ENCODE results near the gene NTRK3. TPM values are rescaled to one million over a fixed set of nuclear protein-coding genes. Genes with fewer than 3 reads are reported as not detected.

The NTRK3 gene
- total RNA-seq, 2 donors from 2014 or later = 4.2 to 7.2 TPM

GRCh38 chr15:87916208-87916607, 340.3 kb downstream of the NTRK3 start:
- Histone ChIP-seq H3K36me3 (no peaks in the 10 kb centered on the region), H3K27ac (no peak overlapping the region), H3K4me1 (replicated peaks) (no peaks in the 10 kb centered on the region), H3K4me3 (no peak overlapping the region), H3K27me3 (replicated peaks; ENCODE audit: insufficient read depth) (no peaks in the 10 kb centered on the region), H3K9me3 (no peaks in the 10 kb centered on the region)
- DNase-seq (ENCODE audit: low spot score) = no peak
- TF ChIP-seq POLR2AphosphoS5 (IDR thresholded peaks at IDR 0.05) = no peak
- no peak for TF ChIP-seq POLR2A (IDR thresholded peaks at IDR 0.05)
- no peak for TF ChIP-seq CTCF (IDR thresholded peaks at IDR 0.05)
- intact Hi-C loops (cut with DNase I) = no loop called here
- WGBS = 81% methylated on average over 5 of the region's 5 CpGs

GRCh38 chr15:87910301-87910700, 346.2 kb downstream of the NTRK3 start:
- Histone ChIP-seq H3K9me3 (no peaks in the 10 kb centered on the region), H3K4me3 (no peak overlapping the region), H3K27ac (no peak overlapping the region), H3K4me1 (replicated peaks) (no peaks in the 10 kb centered on the region), H3K36me3 (no peaks in the 10 kb centered on the region), H3K27me3 (replicated peaks; ENCODE audit: insufficient read depth) (no peaks in the 10 kb centered on the region)
- no peak for DNase-seq (ENCODE audit: low spot score)
- TF ChIP-seq CTCF (IDR thresholded peaks at IDR 0.05) = no peak
- TF ChIP-seq POLR2A (IDR thresholded peaks at IDR 0.05) = no peak
- TF ChIP-seq POLR2AphosphoS5 (IDR thresholded peaks at IDR 0.05) = no peak
- intact Hi-C loops (cut with DNase I) = no loop called here
- 76% methylated on average over 4 of the region's 4 CpGs for WGBS

GRCh38 chr15:87907676-87908446, 348.7 kb downstream of the NTRK3 start:
- Histone ChIP-seq H3K4me3 (no peak overlapping the region), H3K9me3 (no peaks in the 10 kb centered on the region), H3K36me3 (no peaks in the 10 kb centered on the region), H3K27me3 (replicated peaks; ENCODE audit: insufficient read depth) (no peaks in the 10 kb centered on the region), H3K4me1 (replicated peaks) (no peaks in the 10 kb centered on the region), H3K27ac (no peak overlapping the region)
- no peak for TF ChIP-seq POLR2A (IDR thresholded peaks at IDR 0.05)
- TF ChIP-seq POLR2AphosphoS5 (IDR thresholded peaks at IDR 0.05) = no peak
- TF ChIP-seq CTCF (IDR thresholded peaks at IDR 0.05) = no peak
- intact Hi-C loops (cut with DNase I) = no loop called here
- DNase-seq (ENCODE audit: low spot score) = no peak
- WGBS = 85% methylated on average over 8 of the region's 8 CpGs

- TF ChIP-seq POLR2AphosphoS5 (IDR thresholded peaks at IDR 0.05) (no peak), CTCF (IDR thresholded peaks at IDR 0.05) (no peak), POLR2A (IDR thresholded peaks at IDR 0.05) (no peak)
- DNase-seq (ENCODE audit: low spot score) = no peak
- Histone ChIP-seq H3K27me3 (replicated peaks; ENCODE audit: insufficient read depth) (no peaks in the 10 kb centered on the region), H3K27ac (no peak overlapping the region), H3K4me1 (replicated peaks) (no peaks in the 10 kb centered on the region), H3K36me3 (no peaks in the 10 kb centered on the region), H3K4me3 (no peak overlapping the region), H3K9me3 (no peaks in the 10 kb centered on the region)
- intact Hi-C loops (cut with DNase I) = no loop called here
- WGBS = 93% methylated on average over 6 of the region's 6 CpGs
Measured at GRCh38 chr15:87906444-87906843, 350.1 kb downstream of the NTRK3 start.

- intact Hi-C loops (cut with DNase I) = no loop called here
- no peaks in the 10 kb centered on the region for H3K36me3 ChIP-seq
- H3K4me3 ChIP-seq = no peak overlapping the region
- H3K27me3 ChIP-seq (replicated peaks; ENCODE audit: insufficient read depth) = no peaks in the 10 kb centered on the region
- no peaks in the 10 kb centered on the region for H3K9me3 ChIP-seq
- WGBS = 87% methylated on average over 10 of the region's 10 CpGs
- TF ChIP-seq CTCF (IDR thresholded peaks at IDR 0.05) = no peak
- TF ChIP-seq POLR2AphosphoS5 (IDR thresholded peaks at IDR 0.05) = no peak
- DNase-seq (ENCODE audit: low spot score) = no peak
- no peak overlapping the region for H3K27ac ChIP-seq
- H3K4me1 ChIP-seq (replicated peaks) = no peaks in the 10 kb centered on the region
Measured at GRCh38 chr15:87902772-87903426, 353.6 kb downstream of the NTRK3 start.

Measured in prostate gland (tissue), 2 donors.